Mucosa of rectum (tissue), 2 donors: ENCODE data around the gene NUP37.

Experiments used
- H3K27ac ChIP-seq, 2 donors: one replicate each; pipeline ENCODE4 v1.7.0; 2013; ENCODE audit warnings: inconsistent platforms in 2 of 2, low read depth in 2 of 2, low read length in 2 of 2
- H3K27me3 ChIP-seq, 2 donors: one replicate each; pipeline ENCODE4 v1.7.0; 2013; ENCODE audit warnings: low read length in 2 of 2; ENCODE audit not compliant: control insufficient read depth in 2 of 2, insufficient read depth in 2 of 2
- H3K36me3 ChIP-seq, 2 donors: one replicate each; pipeline ENCODE4 v1.7.0; 2013; ENCODE audit warnings: low read length in 2 of 2; ENCODE audit not compliant: control insufficient read depth in 2 of 2, insufficient read depth in 2 of 2
- H3K4me1 ChIP-seq, 2 donors: one replicate each; pipeline ENCODE4 v1.7.0; 2013; ENCODE audit warnings: low read length in 2 of 2, mild to moderate bottlenecking in 1 of 2; ENCODE audit not compliant: control insufficient read depth in 2 of 2, insufficient read depth in 2 of 2
- H3K4me3 ChIP-seq, 2 donors: one replicate each; pipeline ENCODE4 v1.7.0; 2013; ENCODE audit warnings: low read length in 2 of 2
- H3K9ac ChIP-seq, 2 donors: one replicate each; pipeline ENCODE4 v1.7.0; 2013; ENCODE audit warnings: low read length in 2 of 2, low read depth in 1 of 2, mild to moderate bottlenecking in 1 of 2
- H3K9me3 ChIP-seq, 2 donors: one replicate each; pipeline ENCODE4 v1.7.0; 2013; ENCODE audit warnings: low read length in 2 of 2; ENCODE audit not compliant: control insufficient read depth in 2 of 2
- donor health status: healthy.
- donor health status: Normal muscosa, but diverticular disease.

Gene NUP37

GRCh38 chr12:102061096-102061559 is 58.8 kb downstream of the NUP37 start:
- Histone ChIP-seq H3K27me3 (no peaks in the 10 kb centered on the region), H3K9ac (peak overlapping the region; percentile 92 to 93), H3K36me3 (peaks cover 5 to 12% of the 10 kb centered on the region in 2 donors), H3K9me3 (no peaks in the 10 kb centered on the region), H3K4me3 (peak overlapping the region; percentile 89 to 94), H3K4me1 (peaks cover 4 to 5% of the 10 kb centered on the region in 2 donors), H3K27ac (peak overlapping the region; percentile 82 to 87)

- H3K4me3 ChIP-seq: no peak overlapping the region
- no peak overlapping the region for H3K9ac ChIP-seq
- H3K27me3 ChIP-seq: no peaks in the 10 kb centered on the region
- H3K36me3 ChIP-seq: peaks cover 9 to 22% of the 10 kb centered on the region in 2 donors
- H3K4me1 ChIP-seq: peaks cover 4 to 5% of the 10 kb centered on the region in 2 donors
- no peak overlapping the region for H3K27ac ChIP-seq
- H3K9me3 ChIP-seq: no peaks in the 10 kb centered on the region
Measured at GRCh38 chr12:102059343-102059742, 60.6 kb downstream of the NUP37 start.

GRCh38 chr12:102054345-102054744 is 65.6 kb downstream of the NUP37 start:
- Histone ChIP-seq H3K4me1 (no peaks in the 10 kb centered on the region), H3K9ac (no peak overlapping the region), H3K9me3 (no peaks in the 10 kb centered on the region), H3K36me3 (peaks cover 27 to 34% of the 10 kb centered on the region in 2 donors), H3K4me3 (no peak overlapping the region), H3K27me3 (no peaks in the 10 kb centered on the region), H3K27ac (no peak overlapping the region)

GRCh38 chr12:102053062-102053349 is 66.9 kb downstream of the NUP37 start:
- no peaks in the 10 kb centered on the region for H3K4me1 ChIP-seq
- H3K27ac ChIP-seq: no peak overlapping the region
- no peaks in the 10 kb centered on the region for H3K27me3 ChIP-seq
- no peak overlapping the region for H3K9ac ChIP-seq
- no peak overlapping the region for H3K4me3 ChIP-seq
- H3K9me3 ChIP-seq: no peaks in the 10 kb centered on the region
- peaks cover 32 to 37% of the 10 kb centered on the region in 2 donors for H3K36me3 ChIP-seq

- peaks cover 32 to 37% of the 10 kb centered on the region in 2 donors for H3K36me3 ChIP-seq
- no peak overlapping the region for H3K9ac ChIP-seq
- no peaks in the 10 kb centered on the region for H3K9me3 ChIP-seq
- no peak overlapping the region for H3K4me3 ChIP-seq
- H3K4me1 ChIP-seq: no peaks in the 10 kb centered on the region
- no peak overlapping the region for H3K27ac ChIP-seq
- no peaks in the 10 kb centered on the region for H3K27me3 ChIP-seq
Measured at GRCh38 chr12:102052192-102053061, 67.5 kb downstream of the NUP37 start.

- Histone ChIP-seq H3K4me1 (no peaks in the 10 kb centered on the region), H3K27me3 (no peaks in the 10 kb centered on the region), H3K27ac (no peak overlapping the region), H3K9me3 (no peaks in the 10 kb centered on the region), H3K36me3 (peaks cover 27 to 36% of the 10 kb centered on the region in 2 donors), H3K9ac (no peak overlapping the region), H3K4me3 (no peak overlapping the region)
Measured at GRCh38 chr12:102051431-102051965, 68.4 kb downstream of the NUP37 start.

- Histone ChIP-seq H3K9ac (no peak overlapping the region), H3K36me3 (peaks cover 27 to 36% of the 10 kb centered on the region in 2 donors), H3K27ac (no peak overlapping the region), H3K27me3 (no peaks in the 10 kb centered on the region), H3K4me3 (no peak overlapping the region), H3K4me1 (no peaks in the 10 kb centered on the region), H3K9me3 (no peaks in the 10 kb centered on the region)
Measured at GRCh38 chr12:102050660-102051430, 69.1 kb downstream of the NUP37 start.

- no peak overlapping the region for H3K4me3 ChIP-seq
- H3K9ac ChIP-seq: no peak overlapping the region
- H3K36me3 ChIP-seq: peaks cover 18 to 22% of the 10 kb centered on the region in 2 donors
- H3K27ac ChIP-seq: no peak overlapping the region
- H3K9me3 ChIP-seq: no peaks in the 10 kb centered on the region
- no peaks in the 10 kb centered on the region for H3K4me1 ChIP-seq
- H3K27me3 ChIP-seq: no peaks in the 10 kb centered on the region
Measured at GRCh38 chr12:102043928-102044327, 76.0 kb downstream of the NUP37 start.

- H3K4me3 ChIP-seq: no peak overlapping the region
- H3K4me1 ChIP-seq: no peaks in the 10 kb centered on the region
- no peak overlapping the region for H3K27ac ChIP-seq
- no peaks in the 10 kb centered on the region for H3K9me3 ChIP-seq
- peaks cover 24 to 26% of the 10 kb centered on the region in 2 donors for H3K36me3 ChIP-seq
- H3K9ac ChIP-seq: no peak overlapping the region
- H3K27me3 ChIP-seq: no peaks in the 10 kb centered on the region
Measured at GRCh38 chr12:102033991-102034745, 85.7 kb downstream of the NUP37 start.
